Esophagus muscularis mucosa (tissue), 4 donors: Measurements from ENCODE around the gene PER3. TPM values are rescaled to one million over a fixed set of nuclear protein-coding genes. Genes with fewer than 3 reads are reported as not detected.
"Not testable (repeated sequence)": the region's sequence is repeated elsewhere in the genome, so short reads cannot be mapped to it uniquely, and the experiment has no call there.

Experiments
- DNase-seq: peaks from one replicate; pipeline ENCODE4 v3.0.0-alpha.2; 2017; ENCODE audit errors: extremely low spot score
- H3K27ac ChIP-seq, 4 donors: fragments of 200-600 bp; sonication (generic); replicated peaks in 1 of 4; 1 replicate in 3 of 4; 2 replicates in 1 of 4; pipeline ENCODE4 v1.5.1; 2016 to 2019; ENCODE audit warnings: mild to moderate bottlenecking in 1 of 4
- H3K27me3 ChIP-seq, 4 donors: fragments of 200-600 bp; sonication (generic); one replicate each; pipeline versions ENCODE4 v1.5.1 to v1.6.0; 2016 to 2019
- H3K36me3 ChIP-seq, 4 donors: fragments of 200-600 bp; sonication (generic); one replicate each; pipeline ENCODE4 v1.5.1; 2016 to 2019
- H3K4me1 ChIP-seq, 4 donors: fragments of 200-600 bp; sonication (generic); one replicate each; pipeline ENCODE4 v1.5.1; 2016 to 2019
- H3K4me3 ChIP-seq, 4 donors: fragments of 200-600 bp; sonication (generic); 1 replicate in 2 of 4; 2 replicates in 2 of 4; pipeline ENCODE4 v1.5.1; 2016 to 2019; ENCODE audit warnings: mild to moderate bottlenecking in 4 of 4, moderate library complexity in 1 of 4
- H3K9me3 ChIP-seq, 4 donors: fragments of 200-600 bp; sonication (generic); 1 replicate in 3 of 4; 2 replicates in 1 of 4; pipeline ENCODE4 v1.5.1; 2016 to 2019
- CTCF ChIP-seq, 3 experiments: fragments of 200-600 bp in 2 of 3; fragments of 450-650 bp in 1 of 3; sonication (generic) in 2 of 3; IDR thresholded peaks; one replicate each; pipeline ENCODE4 v1.5.1; 2017 to 2019; ENCODE audit warnings: antibody characterized with exemption in 3 of 3, mild to moderate bottlenecking in 2 of 3, moderate library complexity in 1 of 3
- EP300 ChIP-seq: sonication (generic); formaldehyde crosslinking; IDR thresholded peaks from one replicate; pipeline ENCODE4 v1.6.1; 2017; ENCODE audit warnings: antibody characterized with exemption
- POLR2A ChIP-seq: fragments of 450-650 bp; IDR thresholded peaks from one replicate; pipeline ENCODE4 v1.6.1; 2017; ENCODE audit warnings: antibody characterized with exemption, moderate library complexity, mild to moderate bottlenecking, low read depth
- POLR2AphosphoS5 ChIP-seq, 2 donors: sonication (generic); formaldehyde crosslinking; IDR thresholded peaks; one replicate each; pipeline ENCODE4 v1.6.1; 2017; ENCODE audit warnings: antibody characterized with exemption in 2 of 2
- WGBS: methylation state at CpG from one replicate; pipeline ENCODE4 v1.1.5; 2018; 5-methylcytosine and 5-hydroxymethylcytosine counted together
- intact Hi-C: fragments of 100-400 bp; cut with DNase I; formaldehyde crosslinking; loops from one replicate; pipeline ENCODE4 v1.15.1; 2023
- total RNA-seq, 4 donors: library from RNA; depleted of rRNA; stranded (reverse); fragments of >200 nt; gene quantifications; one replicate each; pipeline versions ENCODE4 v1.1.0 to v1.2.1, GENCODE V29; 2016

PER3 gene
- total RNA-seq, 4 donors from 2014 or later, result 25.8 to 45.8 (median 42.6) TPM

- intact Hi-C loops, result no loop called here
- peak overlapping the region; percentile 8 to 54 (median 45) for H3K27ac ChIP-seq
- no peak for DNase-seq
- H3K36me3 ChIP-seq, result peaks cover 9 to 50% (median 34%) of the 10 kb centered on the region in 4 donors
- WGBS, result 34% methylated on average over 5 of the region's 5 CpGs
- peak overlapping the region in 1 of 4 donors; percentile 16 for H3K4me3 ChIP-seq
- TF ChIP-seq EP300 (no peak), POLR2AphosphoS5 (IDR thresholded peaks at IDR 0.05) (no peak), POLR2A (no peak), CTCF (IDR thresholded peaks at IDR 0.05) (no peak)
- H3K4me1 ChIP-seq, result peaks cover 18 to 60% (median 55%) of the 10 kb centered on the region in 4 donors
- peaks cover 0 to 6% (median 0%) of the 10 kb centered on the region in 4 donors for H3K9me3 ChIP-seq
- no peaks in the 10 kb centered on the region for H3K27me3 ChIP-seq
These were observed 2.7 kb downstream of the PER3 start for GRCh38 chr1:7786795-7787194.

GRCh38 chr1:7789828-7790227, 5.7 kb downstream of the PER3 start:
- H3K9me3 ChIP-seq, result peaks cover 0 to 6% (median 0%) of the 10 kb centered on the region in 4 donors
- WGBS, result 57% methylated on average over 5 of the region's 5 CpGs
- H3K36me3 ChIP-seq, result peaks cover 9 to 75% (median 61%) of the 10 kb centered on the region in 4 donors
- no peaks in the 10 kb centered on the region for H3K27me3 ChIP-seq
- peaks cover 12 to 45% (median 41%) of the 10 kb centered on the region in 4 donors for H3K4me1 ChIP-seq
- no peak overlapping the region for H3K27ac ChIP-seq
- DNase-seq, result no peak
- TF ChIP-seq POLR2A (no peak), EP300 (no peak), POLR2AphosphoS5 (IDR thresholded peaks at IDR 0.05) (no peak)
- intact Hi-C loops, result no loop called here
- H3K4me3 ChIP-seq, result no peak overlapping the region

GRCh38 chr1:7791027-7791426, 6.9 kb downstream of the PER3 start:
- H3K27me3 ChIP-seq, H3K27ac ChIP-seq, intact Hi-C loops, DNase-seq, H3K9me3 ChIP-seq, H3K4me3 ChIP-seq: not testable (repeated sequence)
- WGBS, result 100% methylated on average over 3 of the region's 3 CpGs
- H3K36me3 ChIP-seq, result peaks cover 12 to 83% (median 72%) of the 10 kb centered on the region in 4 donors
- peaks cover 4 to 33% (median 29%) of the 10 kb centered on the region in 4 donors for H3K4me1 ChIP-seq

DNA sequence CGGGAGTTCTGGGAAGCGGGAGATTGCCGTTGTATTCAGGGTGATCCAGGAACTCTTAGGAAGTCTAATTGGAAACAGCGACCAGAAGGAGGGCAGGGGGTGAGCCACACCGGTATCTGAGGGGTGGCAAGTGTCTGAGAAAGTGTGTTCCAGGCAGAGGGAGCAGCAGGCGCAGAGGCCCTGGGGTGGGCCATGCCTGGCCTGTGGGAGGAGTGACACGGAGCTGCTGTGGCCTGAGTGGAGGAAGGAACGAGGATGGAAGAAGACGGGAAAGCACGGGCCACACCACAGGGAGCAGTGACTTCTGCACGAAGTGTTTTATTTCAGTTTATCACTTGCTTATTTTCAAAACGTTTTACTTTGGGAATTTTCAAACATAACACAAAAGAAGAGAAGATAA, 11.3 kb downstream of the PER3 start:
- no peak overlapping the region for H3K27ac ChIP-seq
- H3K36me3 ChIP-seq, result peaks cover 14 to 97% (median 91%) of the 10 kb centered on the region in 4 donors
- no peak for DNase-seq
- peaks cover 0 to 4% (median 0%) of the 10 kb centered on the region in 4 donors for H3K4me1 ChIP-seq
- intact Hi-C loops, result no loop called here
- WGBS, result 87% methylated on average over 12 of the region's 12 CpGs
- TF ChIP-seq CTCF (IDR thresholded peaks at IDR 0.05), result no peak
- TF ChIP-seq POLR2AphosphoS5 (IDR thresholded peaks at IDR 0.05), result no peak
- TF ChIP-seq EP300, result no peak
- no peak for TF ChIP-seq POLR2A
- H3K27me3 ChIP-seq, result no peaks in the 10 kb centered on the region
- H3K4me3 ChIP-seq, result no peak overlapping the region
- H3K9me3 ChIP-seq, result peaks cover 0 to 6% (median 0%) of the 10 kb centered on the region in 4 donors

DNA sequence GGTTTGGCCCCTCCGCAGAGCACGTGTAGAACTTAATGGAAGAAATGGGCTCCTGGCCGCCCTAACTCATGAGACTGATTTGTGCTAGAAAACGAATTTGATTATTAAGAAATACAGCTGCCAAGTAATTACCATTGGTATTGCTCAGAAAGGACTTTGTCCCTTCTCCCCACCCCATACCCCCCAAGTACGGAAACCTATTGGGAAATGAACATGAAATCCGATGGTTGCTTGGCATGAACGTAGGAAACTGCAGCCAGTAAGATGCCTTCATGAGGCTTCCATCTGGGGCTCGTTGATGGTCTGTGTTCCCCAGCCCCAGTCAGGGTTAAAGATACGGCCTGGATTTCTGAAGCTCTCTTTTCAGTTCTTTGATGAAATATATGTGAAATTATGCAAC, 21.4 kb downstream of the PER3 start:
- H3K4me3 ChIP-seq, result no peak overlapping the region
- no peaks in the 10 kb centered on the region for H3K4me1 ChIP-seq
- TF ChIP-seq EP300 (no peak), CTCF (IDR thresholded peaks at IDR 0.05) (no peak), POLR2AphosphoS5 (IDR thresholded peaks at IDR 0.05) (no peak), POLR2A (no peak)
- H3K27ac ChIP-seq, result no peak overlapping the region
- H3K27me3 ChIP-seq, result no peaks in the 10 kb centered on the region
- H3K9me3 ChIP-seq, result no peaks in the 10 kb centered on the region
- DNase-seq, result no peak
- WGBS, result 86% methylated on average over 9 of the region's 9 CpGs
- intact Hi-C loops, result loop anchor here (5.0 kb wide), 1 partner anchor 97 kb away; no protein-coding TSS in a partner anchor
- H3K36me3 ChIP-seq, result peaks cover 55 to 94% (median 89%) of the 10 kb centered on the region in 4 donors
